Astrocyte (in vitro differentiated cells and primary cell): Measurements from ENCODE around the gene ACAA1.

ENCODE experiments used
- EZH2 ChIP-seq: IDR thresholded peaks from 2 replicates; pipeline ENCODE4 v1.6.1; 2012; ENCODE audit warnings: mild to moderate bottlenecking, low read length, inconsistent platforms; ENCODE audit not compliant: insufficient read depth
- TF ChIP-seq, protein P1 (sequence below): IDR thresholded peaks from 2 replicates; pipeline ENCODE4 v1.5.1; 2011; ENCODE audit warnings: low read depth, mild to moderate bottlenecking, inconsistent platforms, low read length, moderate library complexity; ENCODE audit not compliant: insufficient read depth

- TF ChIP-seq, protein P1, sequence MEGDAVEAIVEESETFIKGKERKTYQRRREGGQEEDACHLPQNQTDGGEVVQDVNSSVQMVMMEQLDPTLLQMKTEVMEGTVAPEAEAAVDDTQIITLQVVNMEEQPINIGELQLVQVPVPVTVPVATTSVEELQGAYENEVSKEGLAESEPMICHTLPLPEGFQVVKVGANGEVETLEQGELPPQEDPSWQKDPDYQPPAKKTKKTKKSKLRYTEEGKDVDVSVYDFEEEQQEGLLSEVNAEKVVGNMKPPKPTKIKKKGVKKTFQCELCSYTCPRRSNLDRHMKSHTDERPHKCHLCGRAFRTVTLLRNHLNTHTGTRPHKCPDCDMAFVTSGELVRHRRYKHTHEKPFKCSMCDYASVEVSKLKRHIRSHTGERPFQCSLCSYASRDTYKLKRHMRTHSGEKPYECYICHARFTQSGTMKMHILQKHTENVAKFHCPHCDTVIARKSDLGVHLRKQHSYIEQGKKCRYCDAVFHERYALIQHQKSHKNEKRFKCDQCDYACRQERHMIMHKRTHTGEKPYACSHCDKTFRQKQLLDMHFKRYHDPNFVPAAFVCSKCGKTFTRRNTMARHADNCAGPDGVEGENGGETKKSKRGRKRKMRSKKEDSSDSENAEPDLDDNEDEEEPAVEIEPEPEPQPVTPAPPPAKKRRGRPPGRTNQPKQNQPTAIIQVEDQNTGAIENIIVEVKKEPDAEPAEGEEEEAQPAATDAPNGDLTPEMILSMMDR: no peak
- TF ChIP-seq EZH2: no peak
These were observed 30.7 kb upstream of the ACAA1 start for GRCh38 chr3:38167591-38167990.
